WTC11 (cell line): ENCODE results near the gene OXER1.

Experiments
- CTCF ChIP-seq: fragments of 200-600 bp; IDR thresholded peaks from 2 replicates; pipeline ENCODE4 v1.8.0; 2022; ENCODE audit warnings: antibody characterized with exemption
- FOXP4 ChIP-seq: sonication (generic); formaldehyde crosslinking; IDR thresholded peaks from 2 replicates; pipeline ENCODE4 v1.8.0; 2022; ENCODE audit warnings: mild to moderate bottlenecking, missing genetic modification reagents
- HMGXB4 ChIP-seq: sonication (generic); formaldehyde crosslinking; IDR thresholded peaks from 2 replicates; pipeline ENCODE4 v1.8.1; 2023; ENCODE audit warnings: mild to moderate bottlenecking, moderate library complexity, missing genetic modification reagents
- MLX ChIP-seq: sonication (generic); formaldehyde crosslinking; IDR thresholded peaks from 2 replicates; pipeline ENCODE4 v1.8.1; 2023; ENCODE audit warnings: mild to moderate bottlenecking, missing genetic modification reagents, moderate library complexity
- NR3C1 ChIP-seq: sonication (generic); formaldehyde crosslinking; conservative IDR thresholded peaks from 2 replicates; pipeline ENCODE4 v1.8.1; 2023; ENCODE audit warnings: low read depth, mild to moderate bottlenecking, missing genetic modification reagents
- PREB ChIP-seq: sonication (generic); formaldehyde crosslinking; IDR thresholded peaks from 2 replicates; pipeline ENCODE4 v1.8.1; 2022; ENCODE audit warnings: mild to moderate bottlenecking, missing genetic modification reagents, moderate library complexity, borderline replicate concordance
- TCF7 ChIP-seq: sonication (generic); formaldehyde crosslinking; IDR thresholded peaks from 2 replicates; pipeline ENCODE4 v1.8.0; 2022; ENCODE audit warnings: mild to moderate bottlenecking, low read depth, missing genetic modification reagents, moderate library complexity
- USF1 ChIP-seq: sonication (generic); formaldehyde crosslinking; IDR thresholded peaks from 2 replicates; pipeline ENCODE4 v1.8.0; 2022; ENCODE audit warnings: mild to moderate bottlenecking, missing genetic modification reagents
- ZNF263 ChIP-seq: sonication (generic); formaldehyde crosslinking; IDR thresholded peaks from 2 replicates; pipeline ENCODE4 v1.8.1; 2022; ENCODE audit warnings: low read depth, mild to moderate bottlenecking, moderate library complexity, missing genetic modification reagents
- ZSCAN18 ChIP-seq: fragments of 250-450 bp; sonication (Bioruptor Pico); IDR thresholded peaks from 2 replicates; pipeline ENCODE4 v2.1.2; 2022; ENCODE audit warnings: mild to moderate bottlenecking, moderate library complexity

- TF ChIP-seq CTCF (no peak), ZSCAN18 (no peak), HMGXB4 (CRISPR knock-in tag) (no peak), NR3C1 (CRISPR knock-in tag) (no peak), MLX (CRISPR knock-in tag) (no peak), ZNF263 (CRISPR knock-in tag) (no peak), TCF7 (CRISPR knock-in tag) (no peak), PREB (CRISPR knock-in tag) (no peak), FOXP4 (CRISPR knock-in tag) (no peak), USF1 (CRISPR knock-in tag) (no peak)
These were observed 23.5 kb upstream of the OXER1 start for GRCh38 chr2:42787424-42787787.
